NCI-H187 treated with DMSO at 0.1 percent for 48 hours (cell line): ENCODE results near the gene SRXN1.

ENCODE experiments used
- DNase-seq: peaks from one replicate; lab custom pipeline; 2025; lab: John Stamatoyannopoulos, UW

SRXN1 gene

GRCh38 chr20:607476-607875, 45.5 kb downstream of the SRXN1 start:
- no peak for DNase-seq

DNA sequence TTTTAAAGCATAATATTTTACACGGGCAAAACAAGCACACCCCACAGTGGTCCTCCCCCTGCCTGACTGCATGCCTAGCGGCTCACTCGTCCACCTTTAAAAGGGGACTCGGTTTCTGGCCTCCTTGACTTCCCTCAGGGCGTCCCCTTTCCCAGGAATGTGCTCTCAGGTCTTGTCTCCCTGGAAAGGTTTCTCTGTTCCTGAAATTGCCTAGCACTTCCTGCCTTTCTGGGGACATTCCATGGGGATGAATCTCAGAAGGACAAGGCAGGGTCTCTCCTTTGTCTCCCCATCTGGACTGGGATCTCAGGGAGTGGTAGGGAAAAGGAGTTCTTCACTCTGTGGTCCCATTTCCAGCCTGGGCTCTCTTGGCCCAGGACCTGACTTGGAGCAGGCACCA, 47.8 kb downstream of the SRXN1 start:
- no peak for DNase-seq

GRCh38 chr20:603116-603640, 49.8 kb downstream of the SRXN1 start:
- no peak for DNase-seq

DNA sequence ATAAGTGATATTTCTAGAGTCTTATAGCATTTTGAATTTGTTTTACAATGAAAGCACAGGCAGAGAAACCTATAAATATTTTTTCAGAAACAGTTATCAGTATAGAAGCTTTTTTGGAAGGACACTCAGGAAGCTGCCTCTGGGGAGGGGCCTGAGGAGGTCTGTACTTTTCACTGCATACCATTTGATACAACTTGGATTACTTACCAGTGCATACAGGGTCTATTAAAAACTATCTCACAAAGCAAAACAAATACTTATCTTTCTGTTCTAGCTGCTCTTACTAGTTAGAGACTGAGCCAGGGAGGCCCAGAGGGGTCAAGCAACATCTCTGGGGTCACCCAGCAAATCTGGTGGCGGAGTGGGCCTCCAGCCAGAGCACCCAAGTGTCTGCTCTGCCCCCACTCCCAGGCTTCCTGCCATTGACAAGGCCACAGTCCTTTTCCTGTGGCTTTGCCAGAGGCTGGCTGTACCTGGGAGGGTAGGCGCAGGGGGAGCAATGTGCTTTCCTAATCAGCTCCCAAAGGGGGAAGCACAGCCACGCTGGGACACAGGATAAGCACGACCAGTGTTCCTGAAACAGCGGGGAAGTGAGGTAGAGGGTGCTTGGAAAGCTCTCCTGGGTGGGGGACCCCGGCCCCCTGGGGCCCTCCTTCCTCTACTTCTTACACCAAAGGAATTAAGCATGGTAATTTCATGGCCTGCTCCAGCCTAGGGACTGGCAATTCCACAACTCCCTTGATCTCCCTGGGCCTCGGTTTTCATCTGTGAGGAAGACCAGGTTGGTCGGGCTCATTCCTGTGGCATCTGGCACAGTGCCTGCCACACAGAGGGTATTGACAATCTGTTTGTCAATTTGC, 50.7 kb downstream of the SRXN1 start:
- no peak for DNase-seq

DNA sequence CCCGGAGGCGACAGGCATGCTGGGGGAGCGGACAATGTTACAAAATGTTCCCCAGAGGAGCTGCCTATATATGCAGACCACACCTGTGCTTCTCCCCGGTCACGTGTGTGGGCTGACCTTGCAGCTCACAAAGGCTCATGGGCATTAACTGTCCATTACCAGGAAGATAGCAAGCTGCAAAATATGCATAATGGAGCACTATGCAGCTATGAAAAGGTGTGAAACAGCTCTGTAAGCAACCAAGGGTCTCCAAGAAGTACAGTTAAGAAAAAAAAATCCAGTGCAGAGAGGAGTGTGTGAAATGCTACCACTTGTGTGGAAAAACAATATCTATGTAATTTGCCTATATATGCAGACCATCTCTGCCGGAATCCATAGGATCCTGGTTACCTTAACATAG, 52.3 kb downstream of the SRXN1 start:
- DNase-seq, result no peak

GRCh38 chr20:600141-600540, 52.9 kb downstream of the SRXN1 start:
- DNase-seq, result no peak

DNA sequence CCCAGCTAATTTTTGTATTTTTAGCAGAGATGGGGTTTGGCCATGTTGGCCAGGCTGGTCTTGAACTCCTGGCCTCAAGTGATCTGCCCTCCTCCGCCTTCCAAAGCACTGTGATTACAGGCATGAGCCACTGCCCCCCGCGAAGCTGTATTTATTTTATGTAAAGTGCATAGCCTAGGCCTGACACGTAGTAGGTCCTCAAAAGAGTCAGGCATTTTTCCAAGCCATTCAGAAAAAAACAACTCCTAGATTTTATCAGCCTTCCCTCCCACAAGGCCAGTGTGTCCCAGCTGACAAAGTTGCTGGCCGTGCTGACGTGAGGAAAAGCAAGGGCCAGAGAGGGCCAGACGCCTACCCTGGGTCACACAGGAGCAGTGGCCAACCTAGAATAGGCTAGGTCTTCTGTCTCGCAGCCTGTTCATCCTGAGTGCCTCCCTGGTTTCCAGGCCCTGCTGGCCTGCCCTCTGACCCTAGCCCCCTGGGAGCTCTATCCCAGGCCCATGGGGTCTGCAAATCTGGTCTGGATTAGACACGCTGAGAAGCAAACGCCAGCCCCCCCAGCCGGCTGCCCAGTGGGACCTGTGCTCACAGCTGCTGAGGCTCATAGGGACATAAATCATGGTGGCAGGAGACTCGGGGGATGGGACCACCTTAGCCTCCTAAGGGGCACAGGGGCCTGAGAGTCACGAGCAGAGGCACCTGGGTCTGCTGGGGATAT, 54.7 kb downstream of the SRXN1 start:
- DNase-seq, result no peak

GRCh38 chr20:597560-597959, 55.4 kb downstream of the SRXN1 start:
- DNase-seq, result no peak
